ENCODE measurements around the gene M1AP. TPM values are rescaled to one million over a fixed set of nuclear protein-coding genes. Genes with fewer than 3 reads are reported as not detected.

Gene M1AP
- not detected in 2 replicates for total RNA-seq (2014; rRNA removed; shearing (Covaris generic))

GRCh38 chr2:74648009-74648443, at the start of gene M1AP:
Gene M1AP, minus strand, starts transcription at chr2:74648330. Its CDS starts 8,055 bp downstream, at chr2:74640275.
- DNase-seq (ENCODE audit: low spot score), result no peak

- DNase-seq (ENCODE audit: low spot score), result no peak
Measured at GRCh38 chr2:74696829-74697228, 48.7 kb upstream of the M1AP start.

DNA sequence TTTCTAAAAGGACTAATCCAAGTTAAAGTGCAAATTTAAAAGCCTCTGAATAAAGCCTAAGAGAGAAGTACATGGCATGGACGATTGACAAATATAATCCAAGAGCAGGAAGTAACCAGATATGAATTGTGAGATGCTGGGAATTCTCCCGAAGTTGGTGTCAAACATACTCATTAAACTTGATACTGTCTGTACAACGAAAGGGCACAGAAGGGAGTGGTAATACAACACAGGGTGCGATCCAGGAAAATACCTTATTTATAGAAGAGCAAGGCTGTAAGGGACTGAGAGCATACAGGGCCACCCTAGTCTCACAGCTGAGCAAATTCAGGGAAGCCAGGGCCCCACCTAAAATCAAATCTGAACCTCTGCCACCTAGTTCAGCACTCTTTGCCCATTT, 47.5 kb upstream of the M1AP start:
- no peak for DNase-seq (ENCODE audit: low spot score)

GRCh38 chr2:74694281-74694680, 46.2 kb upstream of the M1AP start:
- no peak for DNase-seq (ENCODE audit: low spot score)

GRCh38 chr2:74693668-74694067, 45.5 kb upstream of the M1AP start:
- DNase-seq (ENCODE audit: low spot score), result no peak

- no peak for DNase-seq (ENCODE audit: low spot score)
Measured at GRCh38 chr2:74693213-74693612, 45.1 kb upstream of the M1AP start.

- DNase-seq (ENCODE audit: low spot score), result no peak
Measured at GRCh38 chr2:74691929-74692328, 43.8 kb upstream of the M1AP start.

GRCh38 chr2:74690571-74690970, 42.4 kb upstream of the M1AP start:
- peak; percentile 63 for DNase-seq (ENCODE audit: low spot score)

GRCh38 chr2:74689671-74690070, 41.5 kb upstream of the M1AP start:
- DNase-seq (ENCODE audit: low spot score), result no peak

- DNase-seq (ENCODE audit: low spot score), result no peak
Measured at GRCh38 chr2:74688881-74689280, 40.8 kb upstream of the M1AP start.

- DNase-seq (ENCODE audit: low spot score), result no peak
Measured at GRCh38 chr2:74685408-74685807, 37.3 kb upstream of the M1AP start.

GRCh38 chr2:74682501-74682900, 34.4 kb upstream of the M1AP start:
- no peak for DNase-seq (ENCODE audit: low spot score)

DNA sequence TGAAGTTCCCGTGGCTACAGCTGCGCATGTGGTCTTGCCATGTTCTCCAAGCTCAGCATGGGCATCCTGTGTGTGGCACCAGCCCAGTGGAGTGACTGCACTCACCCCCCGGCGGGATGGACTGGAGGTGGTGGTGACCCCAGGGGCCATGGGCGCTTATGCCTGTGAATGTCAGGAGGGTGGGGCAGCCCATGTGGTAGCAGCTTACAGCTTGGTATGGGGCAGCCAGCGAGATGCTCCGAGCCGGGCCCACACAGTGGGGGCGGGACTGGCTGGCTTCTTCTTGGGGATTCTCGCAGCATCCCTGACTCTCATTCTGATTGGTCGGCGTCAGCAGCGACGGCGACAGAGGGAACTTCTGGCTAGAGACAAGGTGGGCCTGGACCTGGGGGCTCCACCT, 31.5 kb upstream of the M1AP start:
- DNase-seq (ENCODE audit: low spot score), result no peak

DNA sequence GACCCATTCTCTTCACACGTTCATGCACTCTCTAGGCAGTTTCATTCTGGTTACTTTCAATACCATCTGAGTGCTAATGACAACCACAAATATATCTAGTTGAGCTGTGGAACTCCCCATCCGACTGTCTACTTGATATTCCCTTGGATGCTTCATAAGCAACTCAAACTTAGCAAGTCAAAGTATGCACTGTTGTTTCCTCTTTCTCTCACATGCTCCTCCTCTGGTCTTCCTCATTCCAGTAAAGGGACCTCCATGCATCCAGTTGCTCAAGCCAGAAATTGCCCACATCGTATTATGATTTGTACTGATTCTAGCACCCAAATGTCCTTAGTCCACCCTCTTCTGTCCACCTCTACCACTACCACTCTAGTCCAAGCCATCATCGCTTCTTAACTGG, 28.2 kb upstream of the M1AP start:
- no peak for DNase-seq (ENCODE audit: low spot score)

- DNase-seq (ENCODE audit: low spot score), result no peak
Measured at GRCh38 chr2:74675090-74675489, 27.0 kb upstream of the M1AP start.

DNA sequence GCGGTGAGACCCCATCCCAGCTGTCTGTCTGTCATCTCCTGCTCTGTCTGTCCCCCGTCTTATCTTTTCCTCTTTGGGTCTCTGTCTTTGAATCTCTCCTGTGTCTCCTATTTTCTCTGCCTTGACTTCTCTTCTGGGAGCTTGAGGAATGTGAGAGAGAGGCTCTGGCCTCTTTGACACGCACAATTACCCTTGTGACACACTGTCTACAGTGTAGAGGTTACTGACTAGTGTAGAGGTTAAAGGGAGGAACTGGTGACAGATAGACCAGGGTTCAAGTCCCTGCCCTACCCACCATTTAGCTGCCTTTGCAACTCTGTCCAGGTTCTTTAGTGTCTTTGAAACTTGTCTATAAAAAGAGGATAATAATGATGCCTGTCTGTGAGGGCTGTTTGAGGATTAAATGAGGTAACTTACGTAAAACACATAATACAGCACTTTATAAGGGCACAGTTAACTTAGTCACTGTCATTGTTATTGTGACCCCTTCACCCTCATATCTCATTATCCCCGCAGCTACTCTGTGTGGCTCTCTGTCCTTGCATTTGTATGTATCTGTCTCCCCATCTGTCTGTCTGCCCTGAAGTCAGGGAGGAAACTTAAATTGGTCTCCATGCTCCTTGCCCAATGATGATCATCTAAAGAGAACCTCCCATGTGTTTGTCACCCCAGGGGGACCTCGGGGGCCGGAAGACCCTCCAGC, 25.8 kb upstream of the M1AP start:
- no peak for DNase-seq (ENCODE audit: low spot score)

DNA sequence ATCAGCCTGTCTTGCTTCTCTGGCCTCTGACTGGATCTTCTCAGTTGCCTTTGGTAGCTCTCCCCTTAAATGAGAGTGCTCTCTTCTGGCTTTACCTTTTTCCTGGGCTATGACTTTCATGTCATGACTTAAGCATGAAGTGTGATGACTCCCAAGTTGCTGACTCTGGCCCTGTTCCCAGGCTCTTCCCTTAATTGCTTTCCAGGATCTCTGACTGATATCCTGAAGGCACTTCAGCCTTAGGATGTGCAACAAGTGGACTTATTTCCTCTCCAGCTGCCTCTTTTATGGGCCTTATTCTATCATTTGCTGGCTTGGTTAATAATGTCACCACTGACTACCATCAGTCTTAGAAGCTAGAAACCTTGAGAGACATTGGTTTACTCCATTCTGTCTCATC, 23.3 kb upstream of the M1AP start:
- no peak for DNase-seq (ENCODE audit: low spot score)

DNA sequence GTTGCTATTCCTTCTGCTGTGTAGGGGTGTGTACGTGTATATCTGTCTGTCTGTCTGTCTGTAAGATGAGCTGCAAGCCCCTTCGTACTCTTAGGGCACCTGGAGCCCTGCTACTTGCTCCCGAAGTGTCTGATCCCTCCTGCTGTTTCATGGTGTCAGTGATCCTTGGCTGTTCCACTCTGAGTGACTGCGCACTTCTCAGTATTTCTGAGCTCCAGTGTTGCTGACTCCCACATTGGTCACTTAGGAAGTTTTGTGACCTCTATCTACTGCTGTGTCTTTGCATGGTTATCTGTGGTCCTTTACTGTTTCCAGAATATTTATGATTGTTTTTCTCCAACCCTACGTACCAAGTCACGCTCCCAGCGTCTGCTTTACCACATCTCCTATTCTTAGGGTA, 22.1 kb upstream of the M1AP start:
- DNase-seq (ENCODE audit: low spot score), result no peak

- no peak for DNase-seq (ENCODE audit: low spot score)
Measured at GRCh38 chr2:74668087-74668486, 20.0 kb upstream of the M1AP start.

DNA sequence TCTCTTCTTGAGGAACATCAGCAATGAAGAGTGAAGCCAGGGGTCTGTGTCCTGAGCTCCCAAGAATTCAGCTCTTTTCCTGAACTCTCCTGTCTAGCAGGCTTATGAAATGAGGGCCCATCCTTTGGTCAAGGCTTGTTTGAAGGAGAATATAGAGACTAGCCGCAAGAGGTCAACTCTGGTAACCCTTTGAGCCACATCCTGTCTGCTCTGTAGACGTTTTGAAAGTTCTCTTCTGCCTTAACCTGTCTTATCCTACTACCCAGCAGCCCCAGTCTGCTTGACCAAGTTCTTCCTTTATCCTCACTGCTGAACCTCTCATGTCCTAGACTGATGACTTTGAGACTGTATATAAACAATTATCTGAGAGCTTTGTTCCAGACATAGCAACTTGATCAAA, 11.3 kb upstream of the M1AP start:
- no peak for DNase-seq (ENCODE audit: low spot score)

DNA sequence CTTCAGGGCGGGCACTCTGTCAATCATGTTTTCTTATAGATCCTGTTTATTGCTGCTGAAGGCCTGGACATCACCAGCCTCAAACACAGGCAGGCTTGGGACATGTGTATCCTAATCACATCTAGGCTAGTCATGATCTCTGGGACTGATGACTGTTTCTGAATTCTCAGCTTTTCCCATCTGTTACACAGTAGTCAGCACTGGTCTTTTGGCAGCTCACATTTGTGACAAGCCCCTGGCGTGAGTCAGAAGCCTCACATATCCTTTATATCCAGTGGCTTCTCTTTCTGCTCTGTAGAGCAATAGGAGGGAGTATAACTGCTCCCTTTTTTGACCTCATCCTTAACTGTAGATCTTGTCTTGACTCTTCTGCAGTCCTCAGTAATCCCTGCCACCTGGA, 10.4 kb upstream of the M1AP start:
- DNase-seq (ENCODE audit: low spot score), result no peak

DNA sequence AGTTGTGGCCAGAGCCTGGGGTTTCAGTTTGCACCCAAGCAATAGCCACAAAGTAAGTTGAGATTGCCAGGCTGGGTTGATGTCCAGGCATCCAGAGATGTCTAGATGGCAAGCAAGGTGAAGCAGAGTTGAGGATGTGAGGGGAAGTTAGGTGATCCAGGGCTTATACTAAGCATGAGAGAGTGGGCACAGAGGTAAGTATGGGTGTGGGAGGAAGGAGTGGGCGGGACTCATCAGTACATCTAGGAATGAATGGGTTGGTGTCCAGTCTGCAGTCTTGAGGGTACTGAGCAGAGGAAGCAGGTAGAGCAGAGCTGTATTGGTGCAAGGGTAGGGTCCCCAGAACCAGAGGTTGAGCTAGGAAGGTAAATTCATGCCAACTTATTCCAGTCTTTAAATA, 7.4 kb upstream of the M1AP start:
- DNase-seq (ENCODE audit: low spot score), result no peak

GRCh38 chr2:74653985-74654882, 6.1 kb upstream of the M1AP start, which contains the start of gene SEMA4F:
Gene SEMA4F, plus strand, starts transcription at chr2:74654247. Its CDS starts 130 bp downstream, at chr2:74654377.
- peak; percentile 98 for DNase-seq (ENCODE audit: low spot score)

All from HT-29 (cell line).